HEK293 (cell line): ENCODE measurements around the gene OR56A3.

Experiments
- CTCF ChIA-PET: fragments of 350-600 bp; formaldehyde crosslinking; extraction: SDS; loops from one replicate; lab custom pipeline; 2021; ENCODE audit warnings: antibody characterized with exemption; lab: Yijun Ruan, JAX
- POLR2A ChIA-PET: fragments of 300-600 bp; formaldehyde crosslinking; extraction: SDS; loops from one replicate; lab custom pipeline; 2020; ENCODE audit warnings: antibody characterized with exemption, inconsistent platforms; lab: Yijun Ruan, JAX
- H3K27ac ChIP-seq: fragments of 200-500 bp; sonication (Bioruptor generic); 2 replicates; pipeline ENCODE4 v1.5.1; 2014; ENCODE audit warnings: low read depth, low read length, control low read depth, inconsistent platforms; ENCODE audit errors: extremely low read depth
- H3K36me3 ChIP-seq, 2 experiments: fragments of 200-500 bp in 1 of 2; sonication (Bioruptor generic) in 1 of 2; 1 replicate in 1 of 2; 2 replicates in 1 of 2; pipeline ENCODE4 v1.5.1; 2014 to 2017; ENCODE audit warnings: inconsistent platforms in 2 of 2, low read length in 2 of 2; ENCODE audit not compliant: control insufficient read depth in 2 of 2, insufficient read depth in 1 of 2
- H3K4me1 ChIP-seq: fragments of 200-500 bp; sonication (Bioruptor generic); 2 replicates; pipeline ENCODE4 v1.5.1; 2014; ENCODE audit warnings: mild to moderate bottlenecking, low read length, inconsistent platforms; ENCODE audit not compliant: control insufficient read depth, insufficient read depth
- H3K4me3 ChIP-seq: 2 replicates; pipeline ENCODE4 v1.5.1; 2011; ENCODE audit warnings: low read depth, mild to moderate bottlenecking, control low read depth, low read length, moderate library complexity
- H3K9me3 ChIP-seq: fragments of 200-500 bp; sonication (Bioruptor generic); 2 replicates; pipeline ENCODE4 v1.5.1; 2014; ENCODE audit warnings: low read depth, low read length, inconsistent platforms; ENCODE audit not compliant: control insufficient read depth, insufficient read depth
- GLI4 ChIP-seq: fragments of 450-650 bp; formaldehyde crosslinking; IDR thresholded peaks from 2 replicates; pipeline ENCODE4 v1.5.1; 2016; ENCODE audit warnings: missing biosample characterization, missing genetic modification characterization
- KLF16 ChIP-seq: fragments of 450-650 bp; formaldehyde crosslinking; IDR thresholded peaks from 2 replicates; pipeline ENCODE4 v1.5.1; 2017; ENCODE audit warnings: missing biosample characterization, missing genetic modification characterization
- KLF8 ChIP-seq: fragments of 450-650 bp; formaldehyde crosslinking; IDR thresholded peaks from 2 replicates; pipeline ENCODE4 v1.5.1; 2016; ENCODE audit warnings: missing biosample characterization, missing genetic modification characterization
- ZIC2 ChIP-seq: fragments of 450-650 bp; formaldehyde crosslinking; IDR thresholded peaks from 2 replicates; pipeline ENCODE4 v1.5.1; 2016; ENCODE audit warnings: missing biosample characterization, missing genetic modification characterization
- ZNF114 ChIP-seq: fragments of 450-650 bp; formaldehyde crosslinking; IDR thresholded peaks from 2 replicates; pipeline ENCODE4 v1.5.0; 2017; ENCODE audit warnings: missing biosample characterization, missing genetic modification characterization
- ZNF121 ChIP-seq: fragments of 450-650 bp; formaldehyde crosslinking; IDR thresholded peaks from 2 replicates; pipeline ENCODE4 v1.5.1; 2016; ENCODE audit warnings: missing biosample characterization, missing genetic modification characterization
- ZNF138 ChIP-seq: fragments of 450-650 bp; formaldehyde crosslinking; IDR thresholded peaks from 2 replicates; pipeline ENCODE4 v1.5.1; 2016; ENCODE audit warnings: missing biosample characterization, missing genetic modification characterization, borderline replicate concordance
- ZNF175 ChIP-seq: fragments of 450-650 bp; formaldehyde crosslinking; IDR thresholded peaks from 2 replicates; pipeline ENCODE4 v1.5.1; 2016; ENCODE audit warnings: missing biosample characterization, missing genetic modification characterization
- ZNF221 ChIP-seq: fragments of 450-650 bp; formaldehyde crosslinking; IDR thresholded peaks from 2 replicates; pipeline ENCODE4 v1.5.1; 2017; ENCODE audit warnings: missing biosample characterization, missing genetic modification characterization, borderline replicate concordance
- ZNF239 ChIP-seq: fragments of 450-650 bp; formaldehyde crosslinking; IDR thresholded peaks from 2 replicates; pipeline ENCODE4 v1.5.1; 2016; ENCODE audit warnings: missing biosample characterization, missing genetic modification characterization
- ZNF274 ChIP-seq, 2 experiments: fragments of 200-500 bp in 1 of 2; fragments of 450-650 bp in 1 of 2; sonication (Bioruptor generic) in 1 of 2; formaldehyde crosslinking in 1 of 2; IDR thresholded peaks; 2 replicates each; pipeline versions ENCODE4 v1.5.1 to v1.6.1; 2014 to 2016; ENCODE audit warnings: borderline replicate concordance in 1 of 2, inconsistent platforms in 1 of 2, low read length in 1 of 2, missing biosample characterization in 1 of 2, missing genetic modification characterization in 1 of 2
- ZNF366 ChIP-seq: fragments of 450-650 bp; formaldehyde crosslinking; conservative IDR thresholded peaks from 2 replicates; pipeline ENCODE4 v1.5.1; 2016; ENCODE audit warnings: missing biosample characterization, missing genetic modification characterization
- ZNF426 ChIP-seq: fragments of 450-650 bp; formaldehyde crosslinking; IDR thresholded peaks from 2 replicates; pipeline ENCODE4 v1.5.1; 2017; ENCODE audit warnings: missing biosample characterization, missing genetic modification characterization, mild to moderate bottlenecking, inconsistent platforms, moderate library complexity
- ZNF530 ChIP-seq: fragments of 450-650 bp; formaldehyde crosslinking; IDR thresholded peaks from 2 replicates; pipeline ENCODE4 v1.5.1; 2016; ENCODE audit warnings: low read depth, missing biosample characterization, missing genetic modification characterization
- ZNF549 ChIP-seq: fragments of 450-650 bp; IDR thresholded peaks from 2 replicates; pipeline ENCODE4 v1.5.1; 2018; ENCODE audit warnings: missing biosample characterization, missing genetic modification characterization, mild to moderate bottlenecking, inconsistent platforms, moderate library complexity
- ZNF571 ChIP-seq: fragments of 450-650 bp; formaldehyde crosslinking; IDR thresholded peaks from 2 replicates; pipeline ENCODE4 v1.5.0; 2017; ENCODE audit warnings: missing biosample characterization, missing genetic modification characterization
- ZNF623 ChIP-seq: fragments of 450-650 bp; formaldehyde crosslinking; IDR thresholded peaks from 2 replicates; pipeline ENCODE4 v1.5.1; 2016; ENCODE audit warnings: missing biosample characterization, missing genetic modification characterization
- ZNF629 ChIP-seq: fragments of 450-650 bp; formaldehyde crosslinking; IDR thresholded peaks from 2 replicates; pipeline ENCODE4 v1.5.1; 2017; ENCODE audit warnings: missing biosample characterization, missing genetic modification characterization
- ZNF830 ChIP-seq: fragments of 450-650 bp; IDR thresholded peaks from 2 replicates; pipeline ENCODE4 v1.5.0; 2018; ENCODE audit warnings: missing biosample characterization, missing genetic modification characterization, low read depth, mild to moderate bottlenecking, moderate library complexity
- ZSCAN16 ChIP-seq: fragments of 450-650 bp; formaldehyde crosslinking; IDR thresholded peaks from 2 replicates; pipeline ENCODE4 v1.5.1; 2016; ENCODE audit warnings: missing biosample characterization, missing genetic modification characterization
- TF ChIP-seq, protein P1 (sequence below): fragments of 450-650 bp; formaldehyde crosslinking; IDR thresholded peaks from 2 replicates; pipeline ENCODE4 v1.5.1; 2017; ENCODE audit warnings: missing biosample characterization, missing genetic modification characterization
- TF ChIP-seq, protein P2 (sequence below): fragments of 450-650 bp; formaldehyde crosslinking; IDR thresholded peaks from 2 replicates; pipeline ENCODE4 v1.5.1; 2017; ENCODE audit warnings: missing biosample characterization, missing genetic modification characterization
- TF ChIP-seq, protein P3 (sequence below): fragments of 450-650 bp; formaldehyde crosslinking; IDR thresholded peaks from 2 replicates; pipeline ENCODE4 v1.5.1; 2016; ENCODE audit warnings: missing biosample characterization, missing genetic modification characterization

OR56A3 gene

DNA sequence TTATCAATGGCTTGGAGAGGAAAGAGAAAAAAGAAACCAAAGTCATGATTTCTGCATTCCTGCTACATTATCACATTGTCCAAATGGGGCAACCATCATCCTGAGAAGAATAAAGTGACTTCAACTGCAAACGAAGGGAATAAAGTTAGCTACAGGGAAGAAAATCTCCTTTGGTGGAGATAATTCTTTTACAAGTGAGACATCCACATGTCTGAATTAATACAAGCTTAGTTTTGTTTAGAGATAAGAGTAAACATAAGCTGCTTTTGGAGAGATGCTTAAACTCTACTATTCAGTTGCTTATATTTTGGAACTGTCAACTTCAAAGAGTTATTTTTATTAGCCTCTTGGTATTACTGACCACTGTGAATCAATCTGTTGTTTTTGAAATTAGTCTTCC, 44.8 kb downstream of the OR56A3 start, which contains the start of gene OR52L1:
OR52L1 (minus strand) TSS at position 101 of the 400 bp plus-strand sequence; CDS start at position 46, 55 bp downstream.
- no peak within 1 kb of the TSS for H3K4me3 ChIP-seq
- ChIA-PET CTCF (no interaction called here), POLR2A (no interaction called here)
- no peaks in the 10 kb centered on the region for H3K9me3 ChIP-seq
- TF ChIP-seq ZNF549 (tag by site-specific recombination) (no peak), ZNF629 (tag by site-specific recombination) (no peak), ZNF121 (tag by site-specific recombination) (no peak), ZIC2 (no peak)
- no peaks in the 10 kb centered on the region for H3K4me1 ChIP-seq
- H3K36me3 ChIP-seq, result no peaks in the 10 kb centered on the region
- H3K27ac ChIP-seq, result no peak within 1 kb of the TSS

DNA sequence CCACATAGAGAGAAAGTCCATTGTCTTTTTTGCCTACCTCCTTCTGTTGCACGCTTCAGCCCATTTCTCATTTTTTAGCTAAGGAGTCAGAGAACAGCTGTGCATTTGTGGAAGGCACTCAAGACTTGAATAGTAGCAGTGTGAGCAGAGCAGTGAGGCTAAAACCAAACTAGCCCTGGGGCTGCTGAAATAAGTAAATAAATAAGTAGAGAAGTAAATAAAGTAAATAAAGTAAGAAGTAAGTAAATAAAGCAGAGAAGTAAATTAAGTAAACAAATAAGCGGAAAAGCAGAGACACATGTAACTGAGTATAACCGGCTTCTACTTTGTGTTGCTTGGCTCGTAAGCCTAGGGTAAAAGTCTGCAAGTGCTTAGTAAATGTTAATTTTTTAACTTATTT, 47.2 kb downstream of the OR56A3 start:
- Histone ChIP-seq H3K9me3 (no peaks in the 10 kb centered on the region), H3K36me3 (no peaks in the 10 kb centered on the region), H3K4me1 (no peaks in the 10 kb centered on the region), H3K27ac (no peak overlapping the region), H3K4me3 (no peak overlapping the region)
- POLR2A ChIA-PET, result no interaction called here
- CTCF ChIA-PET, result interaction anchor here (0.7 kb wide), 1 partner anchor 318 kb away, joined by 3 read pairs; no protein-coding TSS in a partner anchor
- TF ChIP-seq ZNF571 (tag by site-specific recombination), result no peak
- TF ChIP-seq, protein P1, sequence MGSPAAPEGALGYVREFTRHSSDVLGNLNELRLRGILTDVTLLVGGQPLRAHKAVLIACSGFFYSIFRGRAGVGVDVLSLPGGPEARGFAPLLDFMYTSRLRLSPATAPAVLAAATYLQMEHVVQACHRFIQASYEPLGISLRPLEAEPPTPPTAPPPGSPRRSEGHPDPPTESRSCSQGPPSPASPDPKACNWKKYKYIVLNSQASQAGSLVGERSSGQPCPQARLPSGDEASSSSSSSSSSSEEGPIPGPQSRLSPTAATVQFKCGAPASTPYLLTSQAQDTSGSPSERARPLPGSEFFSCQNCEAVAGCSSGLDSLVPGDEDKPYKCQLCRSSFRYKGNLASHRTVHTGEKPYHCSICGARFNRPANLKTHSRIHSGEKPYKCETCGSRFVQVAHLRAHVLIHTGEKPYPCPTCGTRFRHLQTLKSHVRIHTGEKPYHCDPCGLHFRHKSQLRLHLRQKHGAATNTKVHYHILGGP (tag by site-specific recombination), result no peak
- no peak for TF ChIP-seq ZSCAN16
- TF ChIP-seq ZNF366 (tag by site-specific recombination), result no peak
- TF ChIP-seq ZNF239 (tag by site-specific recombination), result no peak
- TF ChIP-seq ZNF830 (tag by site-specific recombination), result no peak
- TF ChIP-seq, protein P2, sequence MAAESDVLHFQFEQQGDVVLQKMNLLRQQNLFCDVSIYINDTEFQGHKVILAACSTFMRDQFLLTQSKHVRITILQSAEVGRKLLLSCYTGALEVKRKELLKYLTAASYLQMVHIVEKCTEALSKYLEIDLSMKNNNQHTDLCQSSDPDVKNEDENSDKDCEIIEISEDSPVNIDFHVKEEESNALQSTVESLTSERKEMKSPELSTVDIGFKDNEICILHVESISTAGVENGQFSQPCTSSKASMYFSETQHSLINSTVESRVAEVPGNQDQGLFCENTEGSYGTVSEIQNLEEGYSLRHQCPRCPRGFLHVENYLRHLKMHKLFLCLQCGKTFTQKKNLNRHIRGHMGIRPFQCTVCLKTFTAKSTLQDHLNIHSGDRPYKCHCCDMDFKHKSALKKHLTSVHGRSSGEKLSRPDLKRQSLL (tag by site-specific recombination), result no peak
- TF ChIP-seq ZNF274 (IDR thresholded peaks at IDR 0.05; ENCODE audit: low read length), result no peak
- no peak for TF ChIP-seq ZNF274 (tag by site-specific recombination; IDR thresholded peaks at IDR 0.05; ENCODE audit: borderline replicate concordance)
- TF ChIP-seq, protein P3, sequence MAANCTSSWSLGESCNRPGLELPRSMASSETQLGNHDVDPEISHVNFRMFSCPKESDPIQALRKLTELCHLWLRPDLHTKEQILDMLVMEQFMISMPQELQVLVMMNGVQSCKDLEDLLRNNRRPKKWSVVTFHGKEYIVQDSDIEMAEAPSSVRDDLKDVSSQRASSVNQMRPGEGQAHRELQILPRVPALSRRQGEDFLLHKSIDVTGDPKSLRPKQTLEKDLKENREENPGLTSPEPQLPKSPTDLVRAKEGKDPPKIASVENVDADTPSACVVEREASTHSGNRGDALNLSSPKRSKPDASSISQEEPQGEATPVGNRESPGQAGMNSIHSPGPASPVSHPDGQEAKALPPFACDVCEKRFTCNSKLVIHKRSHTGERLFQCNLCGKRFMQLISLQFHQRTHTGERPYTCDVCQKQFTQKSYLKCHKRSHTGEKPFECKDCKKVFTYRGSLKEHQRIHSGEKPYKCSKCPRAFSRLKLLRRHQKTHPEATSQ, result no peak
- no peak for TF ChIP-seq KLF16 (tag by site-specific recombination)
- TF ChIP-seq ZNF175 (tag by site-specific recombination), result no peak
- no peak for TF ChIP-seq KLF8 (tag by site-specific recombination)
- TF ChIP-seq ZNF114, result no peak
- no peak for TF ChIP-seq ZNF530 (tag by site-specific recombination)
- no peak for TF ChIP-seq GLI4 (tag by site-specific recombination)
- TF ChIP-seq ZNF221, result no peak
- no peak for TF ChIP-seq ZNF138 (tag by site-specific recombination)
- TF ChIP-seq ZNF623 (tag by site-specific recombination), result no peak
- TF ChIP-seq ZNF426 (tag by site-specific recombination), result no peak
